HepG2 (cell line): Measurements from ENCODE around the gene MEPCE. TPM values are rescaled to one million over a fixed set of nuclear protein-coding genes. Genes with fewer than 3 reads are reported as not detected.

ENCODE experiments used
- AGO2 ChIP-seq: fragments of 200-400 bp; formaldehyde crosslinking; optimal IDR thresholded peaks from 2 replicates; pipeline ENCODE3; 2017; ENCODE audit warnings: mild to moderate bottlenecking, low read depth, low read length, moderate library complexity
- ELF4 ChIP-seq: sonication (generic); formaldehyde crosslinking; IDR thresholded peaks from 2 replicates; pipeline ENCODE4 v1.5.0; 2020; ENCODE audit warnings: missing genetic modification reagents, mild to moderate bottlenecking, moderate library complexity, borderline replicate concordance
- GATAD2A ChIP-seq: IDR thresholded peaks from 2 replicates; pipeline ENCODE4 v1.6.1; 2016
- HOXD1 ChIP-seq: sonication (generic); formaldehyde crosslinking; IDR thresholded peaks from 2 replicates; pipeline ENCODE4 v1.5.0; 2020; ENCODE audit warnings: missing genetic modification reagents
- IKZF1 ChIP-seq: fragments of 450-650 bp; IDR thresholded peaks from 2 replicates; pipeline ENCODE4 v1.7.1; 2016
- KAT2B ChIP-seq: fragments of 150-350 bp; IDR thresholded peaks from 2 replicates; pipeline ENCODE4 v1.6.1; 2014; ENCODE audit warnings: low read depth, low read length, borderline replicate concordance
- MTA3 ChIP-seq: sonication (generic); formaldehyde crosslinking; IDR thresholded peaks from 2 replicates; pipeline ENCODE4 v1.4.0; 2020; ENCODE audit warnings: missing genetic modification reagents
- MTF1 ChIP-seq: sonication (generic); formaldehyde crosslinking; IDR thresholded peaks from 2 replicates; pipeline ENCODE4 v1.5.0; 2020; ENCODE audit warnings: missing genetic modification reagents
- NFRKB ChIP-seq: fragments of 450-650 bp; IDR thresholded peaks from 2 replicates; pipeline ENCODE4 v1.6.1; 2017
- PITX1 ChIP-seq: sonication (generic); formaldehyde crosslinking; IDR thresholded peaks from 2 replicates; pipeline ENCODE4 v1.5.1; 2020; ENCODE audit warnings: mild to moderate bottlenecking, missing genetic modification reagents
- PREB ChIP-seq: sonication (generic); formaldehyde crosslinking; IDR thresholded peaks from 2 replicates; pipeline ENCODE4 v1.4.0; 2020; ENCODE audit warnings: missing genetic modification reagents
- RFXANK ChIP-seq: IDR thresholded peaks from 2 replicates; pipeline ENCODE4 v1.6.1; 2016
- SOX6 ChIP-seq, 2 experiments: fragments of 450-650 bp in 1 of 2; sonication (generic) in 1 of 2; formaldehyde crosslinking in 1 of 2; IDR thresholded peaks; 2 replicates each; pipeline versions ENCODE4 v1.4.0 to v1.6.1; 2017 to 2020; ENCODE audit warnings: antibody characterized with exemption in 1 of 2, mild to moderate bottlenecking in 1 of 2, missing genetic modification reagents in 1 of 2
- ZIK1 ChIP-seq: sonication (generic); formaldehyde crosslinking; IDR thresholded peaks from 2 replicates; pipeline ENCODE4 v1.5.0; 2020; ENCODE audit warnings: mild to moderate bottlenecking, low read depth, missing genetic modification reagents, borderline replicate concordance
- ZNF207 ChIP-seq: fragments of 450-650 bp; IDR thresholded peaks from 2 replicates; pipeline ENCODE4 v1.6.1; 2016; ENCODE audit warnings: antibody characterized with exemption, borderline replicate concordance
- ZNF234 ChIP-seq: sonication (generic); formaldehyde crosslinking; conservative IDR thresholded peaks from 2 replicates; pipeline ENCODE4 v1.5.1; 2020; ENCODE audit warnings: mild to moderate bottlenecking, missing genetic modification reagents
- ZNF281 ChIP-seq: sonication (generic); formaldehyde crosslinking; IDR thresholded peaks from 2 replicates; pipeline ENCODE4 v1.4.0; 2020; ENCODE audit warnings: missing genetic modification reagents, borderline replicate concordance
- ZNF333 ChIP-seq: sonication (generic); formaldehyde crosslinking; IDR thresholded peaks from 2 replicates; pipeline ENCODE4 v1.4.0; 2020; ENCODE audit warnings: mild to moderate bottlenecking, missing genetic modification reagents, borderline replicate concordance
- ZNF484 ChIP-seq: sonication (generic); formaldehyde crosslinking; IDR thresholded peaks from 2 replicates; pipeline ENCODE4 v1.5.1; 2020; ENCODE audit warnings: mild to moderate bottlenecking, low read depth, missing genetic modification reagents, borderline replicate concordance
- ZNF644 ChIP-seq: IDR thresholded peaks from 2 replicates; pipeline ENCODE4 v1.6.1; 2016; ENCODE audit warnings: low read depth
- ZNF784 ChIP-seq: sonication (generic); formaldehyde crosslinking; IDR thresholded peaks from 2 replicates; pipeline ENCODE4 v1.5.1; 2020; ENCODE audit warnings: missing genetic modification reagents, mild to moderate bottlenecking, borderline replicate concordance
- ZNF839 ChIP-seq: sonication (generic); formaldehyde crosslinking; IDR thresholded peaks from 2 replicates; pipeline ENCODE4 v1.4.0; 2020; ENCODE audit warnings: missing genetic modification reagents, mild to moderate bottlenecking, borderline replicate concordance
- polyA plus RNA-seq, 8 experiments: library from polyadenylated mRNA; depleted of rRNA in 3 of 8; stranded (reverse) in 7 of 8; unstranded in 1 of 8; fragments of >200 nt; fragmentation: Illumina TruSeq in 4 of 8; extraction: Trizol in 4 of 8; gene quantifications; 2 replicates each; pipeline versions ENCODE4 v1.2.1 to v1.2.3, GENCODE V29; 2011 to 2016; ENCODE audit warnings: low read depth in 4 of 8, missing spikeins in 1 of 8, mixed read lengths in 1 of 8; ENCODE audit not compliant: insufficient read depth in 1 of 8
- total RNA-seq, 5 experiments: library from RNA; depleted of rRNA; stranded (reverse); fragments of >200 nt; fragmentation: Illumina TruSeq; extraction: Trizol; gene quantifications; 2 replicates each; pipeline ENCODE4 v1.2.3, GENCODE V29; 2016; ENCODE audit warnings: low read depth in 1 of 5
- TF ChIP-seq, protein P1 (sequence below): sonication (generic); formaldehyde crosslinking; IDR thresholded peaks from 2 replicates; pipeline ENCODE4 v1.9.0; 2021; ENCODE audit warnings: missing genetic modification reagents, borderline replicate concordance

The MEPCE gene
- total and polyA plus RNA-seq, 2 of the 13 experiments (the other 11 are each of a cell fraction or from before 2014, with no cell fraction given), result 12.3 to 26.0 TPM

- TF ChIP-seq ZNF281 (CRISPR knock-in tag) (peak; percentile 85), MTA3 (no peak), ZNF839 (CRISPR knock-in tag) (no peak), GATAD2A (peak; percentile 28), ZNF784 (CRISPR knock-in tag) (no peak), ZNF333 (CRISPR knock-in tag) (no peak; the same call in 1 of the 2 replicates), ZNF234 (CRISPR knock-in tag) (no peak), HOXD1 (CRISPR knock-in tag) (peak; percentile 17; the same call in 1 of the 2 replicates), PITX1 (CRISPR knock-in tag) (peak; percentile 45; the same call in 1 of the 2 replicates), AGO2 (no peak), PREB (CRISPR knock-in tag) (no peak), ELF4 (no peak), MTF1 (CRISPR knock-in tag) (no peak), KAT2B (no peak), SOX6 (IDR thresholded peaks at IDR 0.05) (no peak), SOX6 (CRISPR knock-in tag; IDR thresholded peaks at IDR 0.05) (peak; percentile 61), RFXANK (CRISPR knock-in tag) (no peak), ZNF484 (CRISPR knock-in tag) (0 out of 2 replicates have a peak, but pooled peaks have one; percentile 48), IKZF1 (no peak), ZNF644 (CRISPR knock-in tag) (no peak), NFRKB (no peak), ZNF207 (no peak), ZIK1 (CRISPR knock-in tag) (no peak)
- TF ChIP-seq, protein P1, sequence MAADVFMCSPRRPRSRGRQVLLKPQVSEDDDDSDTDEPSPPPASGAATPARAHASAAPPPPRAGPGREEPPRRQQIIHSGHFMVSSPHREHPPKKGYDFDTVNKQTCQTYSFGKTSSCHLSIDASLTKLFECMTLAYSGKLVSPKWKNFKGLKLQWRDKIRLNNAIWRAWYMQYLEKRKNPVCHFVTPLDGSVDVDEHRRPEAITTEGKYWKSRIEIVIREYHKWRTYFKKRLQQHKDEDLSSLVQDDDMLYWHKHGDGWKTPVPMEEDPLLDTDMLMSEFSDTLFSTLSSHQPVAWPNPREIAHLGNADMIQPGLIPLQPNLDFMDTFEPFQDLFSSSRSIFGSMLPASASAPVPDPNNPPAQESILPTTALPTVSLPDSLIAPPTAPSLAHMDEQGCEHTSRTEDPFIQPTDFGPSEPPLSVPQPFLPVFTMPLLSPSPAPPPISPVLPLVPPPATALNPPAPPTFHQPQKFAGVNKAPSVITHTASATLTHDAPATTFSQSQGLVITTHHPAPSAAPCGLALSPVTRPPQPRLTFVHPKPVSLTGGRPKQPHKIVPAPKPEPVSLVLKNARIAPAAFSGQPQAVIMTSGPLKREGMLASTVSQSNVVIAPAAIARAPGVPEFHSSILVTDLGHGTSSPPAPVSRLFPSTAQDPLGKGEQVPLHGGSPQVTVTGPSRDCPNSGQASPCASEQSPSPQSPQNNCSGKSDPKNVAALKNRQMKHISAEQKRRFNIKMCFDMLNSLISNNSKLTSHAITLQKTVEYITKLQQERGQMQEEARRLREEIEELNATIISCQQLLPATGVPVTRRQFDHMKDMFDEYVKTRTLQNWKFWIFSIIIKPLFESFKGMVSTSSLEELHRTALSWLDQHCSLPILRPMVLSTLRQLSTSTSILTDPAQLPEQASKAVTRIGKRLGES, result no peak
These were observed 529 bp upstream of the MEPCE start (continued) for GRCh38 chr7:100428967-100429636.
